Duodenal mucosa (tissue), 2 donors: Measurements from ENCODE around the gene OR13C8.
"Not testable (repeated sequence)": the region's sequence is repeated elsewhere in the genome, so short reads cannot be mapped to it uniquely, and the experiment has no call there.

Experiments
- H3K27ac ChIP-seq: one replicate; pipeline ENCODE4 v1.7.0; 2013; ENCODE audit warnings: low read depth, low read length
- H3K27me3 ChIP-seq, 2 donors: one replicate each; pipeline ENCODE4 v1.7.0; 2013; ENCODE audit warnings: low read length in 2 of 2, control low read depth in 1 of 2; ENCODE audit not compliant: insufficient read depth in 2 of 2, control insufficient read depth in 1 of 2
- H3K36me3 ChIP-seq, 2 donors: one replicate each; pipeline ENCODE4 v1.7.0; 2013; ENCODE audit warnings: low read length in 2 of 2, control low read depth in 1 of 2; ENCODE audit not compliant: insufficient read depth in 2 of 2, control insufficient read depth in 1 of 2
- H3K4me1 ChIP-seq, 2 donors: one replicate each; pipeline ENCODE4 v1.7.0; 2013; ENCODE audit warnings: low read length in 2 of 2, control low read depth in 1 of 2; ENCODE audit not compliant: insufficient read depth in 2 of 2, control insufficient read depth in 1 of 2
- H3K4me3 ChIP-seq, 2 donors: one replicate each; pipeline ENCODE4 v1.7.0; 2013; ENCODE audit warnings: low read length in 2 of 2, low read depth in 1 of 2
- H3K9ac ChIP-seq, 2 donors: one replicate each; pipeline ENCODE4 v1.7.0; 2013; ENCODE audit warnings: low read length in 2 of 2, low read depth in 1 of 2
- H3K9me3 ChIP-seq, 2 donors: one replicate each; pipeline ENCODE4 v1.7.0; 2013; ENCODE audit warnings: low read length in 2 of 2, control low read depth in 1 of 2; ENCODE audit not compliant: control insufficient read depth in 1 of 2

The OR13C8 gene

DNA sequence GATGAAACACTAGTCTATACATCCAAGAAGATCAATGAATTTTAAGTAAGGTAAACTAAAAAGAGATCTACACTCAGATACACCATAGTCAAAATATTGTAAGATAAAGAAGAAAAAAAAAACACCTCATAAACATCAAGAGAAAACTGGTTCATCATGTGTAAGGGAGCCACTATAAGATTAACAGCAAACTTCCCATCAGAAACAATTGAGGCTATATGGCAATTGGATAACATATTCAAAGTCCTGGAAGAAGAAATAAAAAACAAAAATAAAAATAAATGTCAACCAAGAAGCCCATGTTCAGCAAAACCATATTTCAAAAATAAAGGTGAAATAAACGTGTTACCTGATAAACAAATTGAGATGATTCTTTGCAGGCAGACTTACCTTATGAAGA is 3.6 kb downstream of the OR13C8 start:
- peaks cover 7 to 8% of the 10 kb centered on the region in 2 donors for H3K9me3 ChIP-seq
- H3K36me3 ChIP-seq = no peaks in the 10 kb centered on the region
- H3K4me3 ChIP-seq = no peak overlapping the region
- no peak overlapping the region for H3K9ac ChIP-seq
- no peaks in the 10 kb centered on the region for H3K4me1 ChIP-seq
- no peak overlapping the region for H3K27ac ChIP-seq
- H3K27me3 ChIP-seq = no peaks in the 10 kb centered on the region

GRCh38 chr9:104575456-104575855 is 6.5 kb downstream of the OR13C8 start:
- Histone ChIP-seq H3K4me1 (no peaks in the 10 kb centered on the region), H3K4me3 (no peak overlapping the region), H3K9me3 (peaks cover 7 to 8% of the 10 kb centered on the region in 2 donors), H3K27me3 (no peaks in the 10 kb centered on the region), H3K27ac (no peak overlapping the region), H3K36me3 (no peaks in the 10 kb centered on the region), H3K9ac (no peak overlapping the region)

- Histone ChIP-seq H3K9me3 (peaks cover 0 to 7% of the 10 kb centered on the region in 2 donors), H3K4me3 (no peak overlapping the region), H3K27ac (no peak overlapping the region), H3K9ac (no peak overlapping the region), H3K36me3 (no peaks in the 10 kb centered on the region), H3K27me3 (no peaks in the 10 kb centered on the region), H3K4me1 (no peaks in the 10 kb centered on the region)
These were observed 8.3 kb downstream of the OR13C8 start for GRCh38 chr9:104577263-104577662.

GRCh38 chr9:104580562-104580961 is 11.6 kb downstream of the OR13C8 start:
- H3K27ac ChIP-seq = no peak overlapping the region
- no peaks in the 10 kb centered on the region for H3K4me1 ChIP-seq
- no peaks in the 10 kb centered on the region for H3K36me3 ChIP-seq
- no peaks in the 10 kb centered on the region for H3K9me3 ChIP-seq
- no peaks in the 10 kb centered on the region for H3K27me3 ChIP-seq
- H3K4me3 ChIP-seq = no peak overlapping the region
- H3K9ac ChIP-seq = no peak overlapping the region

GRCh38 chr9:104586496-104587180 is 17.7 kb downstream of the OR13C8 start:
- H3K4me3 ChIP-seq = no peak overlapping the region
- H3K27ac ChIP-seq = no peak overlapping the region
- no peaks in the 10 kb centered on the region for H3K4me1 ChIP-seq
- H3K9me3 ChIP-seq = no peaks in the 10 kb centered on the region
- H3K36me3 ChIP-seq = no peaks in the 10 kb centered on the region
- H3K9ac ChIP-seq = no peak overlapping the region
- no peaks in the 10 kb centered on the region for H3K27me3 ChIP-seq

DNA sequence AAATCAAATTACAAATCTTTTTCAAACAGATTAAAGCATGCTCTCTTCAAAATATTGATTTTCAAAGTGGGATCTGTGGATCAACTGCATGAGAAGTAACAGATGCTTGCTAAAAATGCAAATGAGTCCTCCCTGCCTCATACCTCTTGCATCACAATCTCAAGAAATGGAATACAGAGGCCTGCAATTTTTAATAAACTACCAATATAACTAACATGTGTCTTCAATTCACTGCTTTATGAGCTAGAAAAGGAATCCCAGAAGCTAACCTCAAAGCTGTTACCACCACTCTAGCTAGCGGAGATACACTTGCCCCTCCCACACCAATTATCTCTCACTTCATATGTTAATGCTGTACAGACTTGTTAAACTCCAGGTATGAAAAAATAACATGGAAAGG is 20.7 kb downstream of the OR13C8 start:
- H3K27me3 ChIP-seq = no peaks in the 10 kb centered on the region
- no peaks in the 10 kb centered on the region for H3K4me1 ChIP-seq
- H3K36me3 ChIP-seq = no peaks in the 10 kb centered on the region
- H3K9ac ChIP-seq = no peak overlapping the region
- no peak overlapping the region for H3K27ac ChIP-seq
- H3K9me3 ChIP-seq = no peaks in the 10 kb centered on the region
- no peak overlapping the region for H3K4me3 ChIP-seq

GRCh38 chr9:104598749-104599148 is 29.8 kb downstream of the OR13C8 start:
- H3K4me1 ChIP-seq, H3K9me3 ChIP-seq, H3K27ac ChIP-seq, H3K36me3 ChIP-seq, H3K9ac ChIP-seq, H3K4me3 ChIP-seq, H3K27me3 ChIP-seq: not testable (repeated sequence)

- not testable (repeated sequence) for H3K36me3 ChIP-seq, H3K9me3 ChIP-seq, H3K27ac ChIP-seq, H3K4me3 ChIP-seq, H3K4me1 ChIP-seq, H3K27me3 ChIP-seq, H3K9ac ChIP-seq
These were observed 30.3 kb downstream of the OR13C8 start, which contains the start of gene OR13C5 for GRCh38 chr9:104599313-104599712. OR13C5 (minus strand) TSS chr9:104599413; CDS start chr9:104599413, 0 bp downstream.

DNA sequence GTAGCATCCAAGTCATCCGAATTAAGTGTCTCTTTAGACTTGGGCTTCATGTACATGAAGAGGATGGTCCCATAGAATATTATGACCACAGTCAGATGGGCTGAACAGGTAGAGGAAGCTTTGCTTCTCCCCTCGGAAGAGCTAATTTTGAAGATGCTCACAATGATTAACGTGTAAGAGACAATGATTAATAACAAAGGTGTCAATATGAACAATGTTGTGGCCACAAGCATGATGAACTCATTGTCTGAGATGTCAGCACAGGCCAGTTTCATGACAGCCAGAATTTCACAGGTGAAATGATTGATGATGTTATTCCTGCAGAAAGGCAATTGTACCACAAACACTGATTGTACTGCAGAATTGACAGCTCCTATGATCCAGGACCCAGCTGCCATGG is 35.8 kb downstream of the OR13C8 start:
- Histone ChIP-seq H3K27me3 (no peaks in the 10 kb centered on the region), H3K27ac (no peak overlapping the region), H3K4me1 (no peaks in the 10 kb centered on the region), H3K36me3 (no peaks in the 10 kb centered on the region), H3K4me3 (no peak overlapping the region), H3K9me3 (no peaks in the 10 kb centered on the region), H3K9ac (no peak overlapping the region)

DNA sequence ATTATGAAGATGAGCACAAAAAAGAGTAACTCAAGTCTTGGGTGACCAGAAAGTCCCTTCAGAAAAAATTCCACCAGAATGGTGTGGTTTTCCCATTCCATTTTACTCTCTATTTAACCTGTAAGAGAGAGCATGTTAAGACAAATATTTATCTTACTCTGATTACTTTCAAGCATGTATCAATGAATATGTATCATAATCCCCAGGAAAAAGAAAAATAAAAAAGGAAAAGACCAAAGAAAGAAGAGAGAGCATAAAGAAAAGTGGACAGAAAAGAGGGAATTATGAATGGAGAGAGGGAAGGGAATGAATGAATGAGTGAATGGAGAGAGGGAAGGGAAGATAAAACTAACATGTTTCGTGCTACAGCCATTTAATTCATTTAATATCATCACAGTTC is 36.6 kb downstream of the OR13C8 start, which contains the start of gene OR13C2:
TSS of gene OR13C2 (minus strand) at position 101 of the 400 bp plus-strand sequence. CDS start at position 101, 0 bp downstream.
- H3K4me1 ChIP-seq, H3K9me3 ChIP-seq, H3K36me3 ChIP-seq, H3K27ac ChIP-seq, H3K27me3 ChIP-seq, H3K9ac ChIP-seq, H3K4me3 ChIP-seq: not testable (repeated sequence)
